HG03039 (cell line): ENCODE results near the gene MRPS21.
A peak's percentile ranks its signal among the peaks of the same experiment; 100 is the strongest.

ENCODE experiments used
- ATAC-seq: cut with Tn5 transposase; IDR thresholded peaks from one replicate; pipeline ENCODE4 v1.9.1; 2021; ENCODE audit warnings: mild to moderate bottlenecking, moderate library complexity; ENCODE audit not compliant: unreplicated experiment

The MRPS21 gene

DNA sequence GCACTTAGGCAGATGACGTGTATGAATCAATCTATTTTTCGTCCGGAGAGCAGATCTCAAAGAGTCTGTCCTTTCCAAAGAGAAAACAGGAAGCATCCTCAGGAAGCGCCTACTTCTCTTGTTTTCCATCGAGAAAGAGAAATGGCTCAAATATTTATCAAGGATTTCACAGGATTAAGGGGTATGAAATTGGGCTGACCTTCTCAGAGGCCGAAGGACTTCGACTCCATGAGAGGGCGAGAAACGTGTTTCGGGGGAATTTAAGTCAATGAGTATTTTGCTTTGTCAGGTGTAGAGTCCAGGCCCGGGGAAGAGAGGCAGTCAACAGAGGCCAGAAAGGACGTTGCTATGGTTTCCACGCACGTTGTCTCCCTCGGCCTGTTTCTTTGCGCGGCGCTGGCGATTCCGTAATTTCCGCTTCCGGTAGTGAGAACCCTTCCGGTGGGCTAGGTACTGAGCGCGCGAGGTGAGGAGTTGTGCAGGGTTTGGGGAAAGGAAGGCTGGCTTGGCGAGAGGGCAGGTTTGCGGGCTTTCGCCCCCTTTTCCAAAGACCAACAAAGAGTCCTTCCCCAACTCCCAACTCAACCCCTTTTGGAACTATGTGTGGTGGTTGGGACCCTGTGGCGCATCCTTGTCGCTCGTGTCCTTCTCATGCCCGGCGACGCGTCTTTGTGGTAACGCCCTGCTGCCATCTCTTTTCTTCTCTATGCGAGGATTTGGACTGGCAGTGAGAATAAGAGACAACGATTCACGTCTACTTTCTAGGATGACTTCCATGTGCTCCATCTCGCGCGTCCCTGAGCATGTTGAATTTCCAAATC lies at the start of gene MRPS21:
Gene MRPS21 (plus strand): TSS at position 429 of the 821 bp plus-strand sequence. CDS start 506 bp downstream, outside the sequence.
- ATAC-seq = peak; percentile 83

- ATAC-seq = no peak
Measured at GRCh38 chr1:150249936-150250335, 43.7 kb upstream of the MRPS21 start.

DNA sequence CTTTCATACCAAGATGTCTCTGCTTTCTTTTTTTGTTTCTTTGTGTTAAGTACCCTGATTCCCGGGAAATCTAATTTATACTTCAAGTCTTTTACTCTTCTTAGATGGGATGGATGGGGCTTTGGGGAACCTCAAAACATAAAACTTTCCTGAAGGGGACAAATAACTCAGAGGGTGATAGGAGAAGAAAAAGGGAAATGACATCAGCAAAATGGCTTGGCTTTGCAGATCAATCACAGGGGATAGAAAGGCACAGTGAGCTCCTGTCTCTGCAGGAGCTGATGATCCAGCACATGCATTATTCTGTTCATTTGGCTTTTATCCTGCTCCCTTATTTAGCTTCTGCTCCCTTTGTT lies 37.5 kb upstream of the MRPS21 start:
- no peak for ATAC-seq

DNA sequence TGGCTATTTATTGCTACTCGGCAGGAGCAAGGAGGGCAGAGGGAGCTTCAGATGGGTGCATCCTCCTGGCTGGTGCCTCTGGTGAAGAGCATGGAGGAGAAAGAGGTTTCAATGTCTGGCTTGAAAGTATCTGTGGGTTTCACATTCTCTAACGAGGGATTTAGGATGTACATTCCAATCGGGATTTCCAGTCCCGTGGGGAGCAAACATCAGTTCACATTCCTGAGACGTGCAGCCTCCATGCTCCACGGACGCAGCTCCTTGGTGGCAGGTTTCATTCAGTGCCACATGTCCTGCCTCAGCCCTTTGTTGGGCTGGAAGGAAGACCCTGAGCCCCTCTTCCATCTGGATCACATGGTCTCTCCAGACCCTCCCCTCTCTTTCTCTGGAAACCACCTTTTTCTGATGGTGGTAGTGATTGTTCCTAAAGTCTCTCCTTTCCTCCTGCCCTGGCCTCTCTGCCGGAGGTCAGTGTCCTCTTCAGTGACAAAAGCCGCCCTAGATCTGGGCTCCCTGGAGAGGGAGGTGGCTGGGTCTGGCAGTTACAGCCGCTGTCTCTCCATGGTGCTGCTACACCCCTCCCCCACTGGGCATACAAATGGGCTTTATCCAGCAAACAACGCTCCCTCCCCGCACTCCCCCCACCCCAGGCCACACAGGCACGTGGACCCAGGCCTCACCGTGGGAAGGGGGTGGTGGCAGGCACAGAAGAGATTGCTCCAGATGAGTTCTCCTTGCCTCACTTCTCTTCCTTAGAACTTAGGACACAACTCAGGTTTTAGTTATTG lies 36.9 kb upstream of the MRPS21 start:
- ATAC-seq = no peak

DNA sequence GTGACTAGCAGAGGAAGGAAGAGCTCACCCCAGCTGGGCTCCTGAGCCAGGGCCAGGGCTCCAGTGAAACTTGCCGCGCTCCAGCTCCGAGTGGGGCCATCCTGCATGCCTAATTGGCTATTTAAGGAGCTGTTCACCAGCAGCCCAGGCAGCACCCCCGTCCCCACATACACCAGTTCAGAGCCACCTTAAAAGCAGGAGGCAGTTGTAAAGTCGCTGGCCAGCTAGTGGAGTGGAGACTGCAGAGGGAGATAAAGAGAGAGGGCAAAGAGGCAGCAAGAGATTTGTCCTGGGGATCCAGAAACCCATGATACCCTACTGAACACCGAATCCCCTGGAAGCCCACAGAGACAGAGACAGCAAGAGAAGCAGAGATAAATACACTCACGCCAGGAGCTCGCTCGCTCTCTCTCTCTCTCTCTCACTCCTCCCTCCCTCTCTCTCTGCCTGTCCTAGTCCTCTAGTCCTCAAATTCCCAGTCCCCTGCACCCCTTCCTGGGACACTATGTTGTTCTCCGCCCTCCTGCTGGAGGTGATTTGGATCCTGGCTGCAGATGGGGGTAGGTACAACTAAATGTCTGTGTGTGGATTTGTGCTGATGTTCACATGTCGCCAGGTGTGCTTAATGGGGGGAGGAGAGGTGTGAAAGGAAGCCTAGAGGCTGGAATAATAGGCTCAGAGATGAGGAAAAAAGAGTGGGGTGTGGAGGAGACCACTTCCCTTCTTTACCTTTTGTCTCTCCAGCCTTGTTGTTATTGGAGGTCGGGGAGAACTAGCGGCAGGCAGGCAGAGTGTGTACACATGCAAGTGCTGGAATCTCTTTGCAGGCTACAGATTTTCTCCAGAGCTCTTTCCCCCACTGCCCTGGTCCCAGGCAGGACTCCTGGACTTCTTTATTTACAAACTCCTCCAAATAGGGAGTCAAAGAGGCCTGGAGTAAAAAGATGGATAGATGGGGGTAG lies 35.8 kb upstream of the MRPS21 start, which contains the start of gene CA14:
Gene CA14 (plus strand): TSS at position 151 of the 962 bp plus-strand sequence. CDS start 355 bp downstream, at position 506.
- ATAC-seq = no peak

DNA sequence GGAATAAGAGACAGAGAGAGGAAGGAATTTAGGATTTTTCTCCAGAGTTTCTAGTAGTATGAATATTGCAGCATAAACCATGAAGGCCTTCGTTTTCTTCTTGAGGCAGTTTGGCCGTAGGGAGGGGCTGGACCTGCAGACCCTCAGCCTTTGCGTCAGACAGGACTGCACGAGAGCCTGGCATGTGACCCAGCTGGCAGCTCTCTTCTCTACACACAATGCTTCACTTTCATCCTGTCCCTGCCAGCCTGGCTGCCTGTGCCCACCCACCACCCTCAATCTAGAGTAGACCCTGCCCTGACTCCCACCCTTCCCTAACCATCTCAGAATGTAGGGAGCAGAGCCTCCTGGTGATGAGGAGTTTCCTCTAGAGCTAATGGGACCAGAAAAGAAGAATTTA lies 34.4 kb upstream of the MRPS21 start:
- no peak for ATAC-seq

DNA sequence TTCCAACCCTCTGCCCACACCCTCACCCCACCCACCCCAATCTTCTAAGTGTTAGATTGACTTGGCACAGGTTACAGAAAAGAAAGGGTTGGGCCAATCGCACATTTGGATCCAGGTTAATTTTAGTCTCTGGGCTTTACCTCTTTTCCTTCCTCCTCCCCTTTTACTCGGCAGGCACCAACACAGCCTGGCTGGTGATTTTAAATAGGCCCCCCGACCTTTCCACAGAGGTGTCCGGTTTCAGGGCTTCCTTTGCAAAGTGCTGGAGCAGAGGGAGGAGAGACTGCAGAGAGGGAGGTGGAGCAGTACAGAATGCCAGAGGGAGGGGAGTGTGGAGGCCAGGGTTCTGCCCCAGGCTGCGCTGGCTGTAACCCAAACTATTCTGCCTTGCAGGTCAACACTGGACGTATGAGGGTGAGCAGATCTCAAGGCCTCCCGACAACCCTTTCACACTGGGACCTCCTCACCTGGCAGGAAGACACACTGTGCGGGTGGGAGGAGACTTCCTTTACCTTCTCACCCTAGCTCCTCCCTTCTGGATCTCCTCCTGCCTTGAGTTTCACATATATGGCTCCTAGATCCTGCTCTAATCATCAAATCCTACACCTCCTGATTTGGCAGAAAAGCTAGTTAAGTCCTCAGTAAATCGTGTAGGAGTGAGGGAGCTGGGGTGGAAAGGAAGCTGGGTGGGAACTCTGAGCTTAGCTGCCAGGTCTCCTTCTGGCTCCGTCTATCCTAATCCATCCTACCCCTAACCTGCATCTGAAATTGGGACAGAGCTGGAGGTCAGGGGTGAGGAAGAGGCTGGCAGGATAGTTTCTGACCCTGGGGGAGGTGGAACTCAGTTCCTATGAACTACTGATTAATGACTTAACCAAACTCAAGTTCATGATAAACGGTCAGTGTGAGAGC lies 33.6 kb upstream of the MRPS21 start:
- no peak for ATAC-seq

DNA sequence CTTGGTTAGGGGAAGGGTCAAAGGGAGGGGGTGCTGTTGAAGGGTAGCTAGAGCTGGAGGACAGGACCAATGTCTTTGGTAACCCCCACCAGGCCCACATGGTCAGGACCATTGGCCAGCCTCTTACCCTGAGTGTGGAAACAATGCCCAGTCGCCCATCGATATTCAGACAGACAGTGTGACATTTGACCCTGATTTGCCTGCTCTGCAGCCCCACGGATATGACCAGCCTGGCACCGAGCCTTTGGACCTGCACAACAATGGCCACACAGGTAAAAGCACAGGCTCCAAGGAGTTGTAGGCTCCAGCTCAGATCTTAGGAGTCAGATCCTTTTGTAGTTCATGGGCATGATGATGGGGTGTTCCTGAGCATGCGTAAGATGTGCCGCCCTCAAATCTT lies 32.3 kb upstream of the MRPS21 start:
- ATAC-seq = no peak

- ATAC-seq = no peak
Measured at GRCh38 chr1:150262388-150263320, 31.0 kb upstream of the MRPS21 start.

- ATAC-seq = no peak
Measured at GRCh38 chr1:150263549-150263948, 30.1 kb upstream of the MRPS21 start.

GRCh38 chr1:150267896-150268295 lies 25.8 kb upstream of the MRPS21 start:
- no peak for ATAC-seq

- peak; percentile 7 for ATAC-seq
Measured at GRCh38 chr1:150268340-150268704, 25.3 kb upstream of the MRPS21 start.

GRCh38 chr1:150268705-150269403 lies 24.8 kb upstream of the MRPS21 start, which contains the start of gene APH1A:
Gene APH1A (minus strand): TSS chr1:150269016. CDS start chr1:150268810, 206 bp downstream.
- peak; percentile 73 for ATAC-seq

GRCh38 chr1:150269451-150269850 lies 24.2 kb upstream of the MRPS21 start:
- no peak for ATAC-seq

DNA sequence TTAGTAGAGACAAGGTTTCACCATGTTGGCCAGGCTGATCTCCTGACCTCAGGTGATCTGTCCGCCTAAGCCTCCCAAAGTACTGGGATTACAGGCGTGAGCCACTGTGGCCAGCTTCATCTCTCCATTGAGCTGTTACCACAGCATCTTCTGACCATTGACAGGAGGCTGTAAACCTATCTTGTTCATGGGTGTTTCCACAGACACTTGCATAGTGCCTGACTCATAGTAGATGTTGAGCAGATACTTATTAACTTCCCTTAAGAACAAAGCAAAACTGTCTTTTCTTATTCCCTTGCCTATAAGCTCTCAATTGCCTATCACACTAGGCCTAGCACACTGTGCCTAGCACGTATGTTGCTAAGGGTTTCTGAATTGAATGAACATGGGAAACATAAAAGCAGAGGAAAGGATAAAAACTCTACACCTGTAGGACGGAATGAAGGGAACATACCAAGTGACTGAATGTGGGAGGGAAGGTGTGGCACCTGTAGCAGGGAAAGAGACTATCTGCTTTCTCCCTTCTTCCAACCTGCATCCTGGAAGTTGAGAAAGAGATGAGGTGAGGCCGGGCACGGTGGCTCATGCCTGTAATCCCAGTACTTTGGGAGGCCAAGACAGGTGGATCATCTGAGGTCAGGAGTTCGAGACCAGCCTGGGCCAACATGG lies 22.2 kb upstream of the MRPS21 start:
- ATAC-seq = no peak

DNA sequence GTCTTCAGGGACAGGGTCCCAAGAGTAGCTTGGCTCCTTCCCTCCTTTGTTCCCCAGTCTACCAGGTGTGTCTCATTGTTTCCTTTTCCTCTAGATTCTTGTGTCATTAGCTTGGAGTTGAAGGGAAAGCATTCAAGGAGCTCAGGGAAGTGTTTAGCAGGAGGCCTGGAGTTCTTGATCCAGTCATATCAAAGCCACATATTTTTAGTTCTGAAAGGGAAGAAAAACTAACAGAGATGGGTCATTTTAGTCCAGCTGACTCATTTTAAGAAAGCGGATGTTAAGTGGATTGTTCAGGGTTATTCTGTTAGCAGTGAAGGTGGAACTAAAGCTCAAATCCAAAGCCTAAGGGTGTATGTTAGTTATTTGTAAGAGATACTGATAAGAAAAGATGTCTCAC lies 20.4 kb upstream of the MRPS21 start:
- ATAC-seq = no peak

GRCh38 chr1:150280138-150280707 lies 13.4 kb upstream of the MRPS21 start:
- ATAC-seq = no peak
